K562 (cell line): ENCODE data around the gene DLK2. TPM values are rescaled to one million over a fixed set of nuclear protein-coding genes. Genes with fewer than 3 reads are reported as not detected.

Experiments used
- DIDO1 ChIP-seq: fragments of 450-650 bp; IDR thresholded peaks from 2 replicates; pipeline ENCODE4 v1.6.1; 2016; ENCODE audit warnings: low read depth, missing biosample characterization, missing genetic modification characterization
- FOXK2 ChIP-seq, 2 experiments: fragments of 450-650 bp; IDR thresholded peaks in 1 of 2; conservative IDR thresholded peaks in 1 of 2; 2 replicates each; pipeline ENCODE4 v1.6.1; 2016; ENCODE audit warnings: low read depth in 2 of 2, mild to moderate bottlenecking in 1 of 2
- IFI16 ChIP-seq: fragments of 250-450 bp; sonication (Bioruptor Pico); IDR thresholded peaks from 2 replicates; pipeline ENCODE4 v2.1.2; 2022; ENCODE audit warnings: mild to moderate bottlenecking, inconsistent platforms
- IRF2 ChIP-seq: sonication (generic); formaldehyde crosslinking; IDR thresholded peaks from 2 replicates; pipeline ENCODE4 v1.8.1; 2022; ENCODE audit warnings: mild to moderate bottlenecking, missing genetic modification reagents
- KAT2B ChIP-seq: IDR thresholded peaks from one replicate; pipeline ENCODE4 v1.6.1; 2012; ENCODE audit warnings: low read depth, mild to moderate bottlenecking, control low read depth, inconsistent platforms, low read length, moderate library complexity
- MCM2 ChIP-seq: fragments of 450-650 bp; IDR thresholded peaks from 2 replicates; pipeline ENCODE4 v1.6.1; 2017; ENCODE audit warnings: low read depth, mild to moderate bottlenecking
- POLR3A ChIP-seq: IDR thresholded peaks from 2 replicates; pipeline ENCODE4 v1.6.1; 2011; ENCODE audit warnings: borderline replicate concordance, mild to moderate bottlenecking, moderate library complexity; ENCODE audit not compliant: insufficient read length, insufficient read depth; ENCODE audit errors: extremely low read depth
- SMARCA4 ChIP-seq: fragments of 450-650 bp; IDR thresholded peaks from 2 replicates; pipeline ENCODE4 v1.6.1; 2016
- SMC3 ChIP-seq: conservative IDR thresholded peaks from 2 replicates; pipeline ENCODE4 v1.6.1; 2011; ENCODE audit warnings: low read depth, low read length, improper control_type of control experiment; ENCODE audit not compliant: insufficient read depth
- ZC3H8 ChIP-seq: fragments of 450-650 bp; IDR thresholded peaks from 2 replicates; pipeline ENCODE4 v1.6.1; 2017
- ZNF217 ChIP-seq: sonication (generic); formaldehyde crosslinking; IDR thresholded peaks from 2 replicates; pipeline ENCODE4 v1.8.0; 2022; ENCODE audit warnings: mild to moderate bottlenecking, missing genetic modification reagents
- ZNF436 ChIP-seq: fragments of 250-450, 450-650 bp; sonication (Bioruptor Pico); formaldehyde crosslinking; IDR thresholded peaks from 2 replicates; pipeline ENCODE4 v1.7.0; 2020; ENCODE audit warnings: mild to moderate bottlenecking
- ZNF586 ChIP-seq: fragments of 450-650 bp; formaldehyde crosslinking; conservative IDR thresholded peaks from 2 replicates; pipeline ENCODE4 v1.4.0; 2020; ENCODE audit warnings: mild to moderate bottlenecking, moderate library complexity
- ZNF695 ChIP-seq: fragments of 450-650 bp; formaldehyde crosslinking; IDR thresholded peaks from 2 replicates; pipeline ENCODE4 v1.4.0; 2020; ENCODE audit warnings: mild to moderate bottlenecking, moderate library complexity
- polyA plus RNA-seq, 8 experiments: library from polyadenylated mRNA; depleted of rRNA in 4 of 8; stranded (reverse) in 5 of 8; unstranded in 3 of 8; fragments of >200 nt; fragmentation: Nextera tagmentation in 2 of 8; fragmentation: Illumina TruSeq in 1 of 8; extraction: Ambion mirVana in 2 of 8; extraction: Trizol in 1 of 8; gene quantifications; 2 replicates each; pipeline versions ENCODE4 v1.2.1 to v1.2.3, GENCODE V29; 2011 to 2014; ENCODE audit warnings: inconsistent platforms in 1 of 8, missing spikeins in 1 of 8
- total RNA-seq, 7 experiments: library from RNA; depleted of rRNA in 6 of 7; stranded (reverse); fragments of >200 nt in 6 of 7; fragmentation: Illumina TruSeq in 2 of 7; extraction: Trizol in 2 of 7; gene quantifications; 2 replicates each; pipeline versions ENCODE4 v1.2.1 to v1.2.3, GENCODE V29; 2011 to 2021; ENCODE audit warnings: low replicate concordance in 1 of 7
- TF ChIP-seq, protein P1 (sequence below): fragments of 250-450 bp; sonication (Bioruptor Pico); IDR thresholded peaks from 2 replicates; pipeline ENCODE4 v1.4.0; 2020; ENCODE audit warnings: mild to moderate bottlenecking
- TF ChIP-seq, protein P2 (sequence below): IDR thresholded peaks from 2 replicates; pipeline ENCODE4 v1.6.1; 2011; ENCODE audit warnings: borderline replicate concordance, low read depth, mild to moderate bottlenecking, moderate library complexity, low read length; ENCODE audit not compliant: insufficient read depth, poor library complexity, severe bottlenecking
- TF ChIP-seq, protein P3 (sequence below): fragments of 250-450 bp; sonication (Bioruptor Pico); IDR thresholded peaks from 2 replicates; pipeline ENCODE4 v1.8.0; 2021; ENCODE audit warnings: mild to moderate bottlenecking, moderate library complexity
- TF ChIP-seq, protein P4 (sequence below): sonication (generic); formaldehyde crosslinking; IDR thresholded peaks from 2 replicates; pipeline ENCODE4 v1.5.0; 2020; ENCODE audit warnings: missing genetic modification reagents
- TF ChIP-seq, protein P5 (sequence below): sonication (generic); formaldehyde crosslinking; IDR thresholded peaks from 2 replicates; pipeline ENCODE4 v1.8.0; 2022; ENCODE audit warnings: missing genetic modification reagents, mild to moderate bottlenecking, borderline replicate concordance
- TF ChIP-seq, protein P6 (sequence below): sonication (generic); formaldehyde crosslinking; IDR thresholded peaks from 2 replicates; pipeline ENCODE4 v1.8.1; 2023; ENCODE audit warnings: mild to moderate bottlenecking, missing genetic modification reagents

Gene DLK2
- total and polyA plus RNA-seq, 9 of the 15 experiments (the other 6 are each of a cell fraction or from before 2014, with no cell fraction given), result 0.11 to 0.53 (median 0.29) TPM; not detected in 3

DNA sequence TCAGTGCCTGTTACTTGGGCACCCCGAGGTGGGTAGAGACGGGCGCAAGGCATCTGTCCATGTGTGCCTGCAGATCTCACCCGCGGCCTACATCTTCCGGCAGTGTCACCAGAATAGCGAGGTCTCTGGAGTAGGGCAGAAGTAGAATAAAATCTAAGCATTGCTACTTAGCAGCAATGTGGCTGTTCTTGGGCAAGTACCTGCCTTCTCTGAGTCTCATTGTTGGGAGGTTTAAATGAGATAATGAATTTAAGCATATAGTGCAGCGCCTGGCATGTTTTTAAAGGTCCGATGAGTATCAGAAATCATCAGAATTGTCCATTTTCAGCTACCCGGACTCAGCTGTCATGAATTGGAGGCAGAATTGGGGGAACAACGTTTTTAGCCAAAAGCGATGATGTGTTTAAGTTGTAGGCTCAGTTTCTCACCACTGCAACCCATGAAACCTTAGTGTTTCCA, 27.2 kb downstream of the DLK2 start (continued):
- no peak for TF ChIP-seq POLR3A
- TF ChIP-seq SMC3, result no peak
- TF ChIP-seq ZNF586, result no peak
- TF ChIP-seq ZNF217 (CRISPR knock-in tag), result no peak
- no peak for TF ChIP-seq DIDO1
- no peak for TF ChIP-seq SMARCA4
- TF ChIP-seq, protein P1, sequence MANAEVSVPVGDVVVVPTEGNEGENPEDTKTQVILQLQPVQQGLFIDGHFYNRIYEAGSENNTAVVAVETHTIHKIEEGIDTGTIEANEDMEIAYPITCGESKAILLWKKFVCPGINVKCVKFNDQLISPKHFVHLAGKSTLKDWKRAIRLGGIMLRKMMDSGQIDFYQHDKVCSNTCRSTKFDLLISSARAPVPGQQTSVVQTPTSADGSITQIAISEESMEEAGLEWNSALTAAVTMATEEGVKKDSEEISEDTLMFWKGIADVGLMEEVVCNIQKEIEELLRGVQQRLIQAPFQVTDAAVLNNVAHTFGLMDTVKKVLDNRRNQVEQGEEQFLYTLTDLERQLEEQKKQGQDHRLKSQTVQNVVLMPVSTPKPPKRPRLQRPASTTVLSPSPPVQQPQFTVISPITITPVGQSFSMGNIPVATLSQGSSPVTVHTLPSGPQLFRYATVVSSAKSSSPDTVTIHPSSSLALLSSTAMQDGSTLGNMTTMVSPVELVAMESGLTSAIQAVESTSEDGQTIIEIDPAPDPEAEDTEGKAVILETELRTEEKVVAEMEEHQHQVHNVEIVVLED, result no peak
- TF ChIP-seq ZNF436 (CRISPR knock-in tag), result no peak
- no peak for TF ChIP-seq FOXK2 (conservative IDR thresholded peaks at IDR 0.05 in 1 of 2, IDR thresholded peaks at IDR 0.05 in 1 of 2; ENCODE audit: low read depth in 2 of 2)
- TF ChIP-seq ZC3H8, result no peak
- no peak for TF ChIP-seq ZNF695
- TF ChIP-seq, protein P2, sequence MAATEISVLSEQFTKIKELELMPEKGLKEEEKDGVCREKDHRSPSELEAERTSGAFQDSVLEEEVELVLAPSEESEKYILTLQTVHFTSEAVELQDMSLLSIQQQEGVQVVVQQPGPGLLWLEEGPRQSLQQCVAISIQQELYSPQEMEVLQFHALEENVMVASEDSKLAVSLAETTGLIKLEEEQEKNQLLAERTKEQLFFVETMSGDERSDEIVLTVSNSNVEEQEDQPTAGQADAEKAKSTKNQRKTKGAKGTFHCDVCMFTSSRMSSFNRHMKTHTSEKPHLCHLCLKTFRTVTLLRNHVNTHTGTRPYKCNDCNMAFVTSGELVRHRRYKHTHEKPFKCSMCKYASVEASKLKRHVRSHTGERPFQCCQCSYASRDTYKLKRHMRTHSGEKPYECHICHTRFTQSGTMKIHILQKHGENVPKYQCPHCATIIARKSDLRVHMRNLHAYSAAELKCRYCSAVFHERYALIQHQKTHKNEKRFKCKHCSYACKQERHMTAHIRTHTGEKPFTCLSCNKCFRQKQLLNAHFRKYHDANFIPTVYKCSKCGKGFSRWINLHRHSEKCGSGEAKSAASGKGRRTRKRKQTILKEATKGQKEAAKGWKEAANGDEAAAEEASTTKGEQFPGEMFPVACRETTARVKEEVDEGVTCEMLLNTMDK, result no peak
- TF ChIP-seq, protein P3, sequence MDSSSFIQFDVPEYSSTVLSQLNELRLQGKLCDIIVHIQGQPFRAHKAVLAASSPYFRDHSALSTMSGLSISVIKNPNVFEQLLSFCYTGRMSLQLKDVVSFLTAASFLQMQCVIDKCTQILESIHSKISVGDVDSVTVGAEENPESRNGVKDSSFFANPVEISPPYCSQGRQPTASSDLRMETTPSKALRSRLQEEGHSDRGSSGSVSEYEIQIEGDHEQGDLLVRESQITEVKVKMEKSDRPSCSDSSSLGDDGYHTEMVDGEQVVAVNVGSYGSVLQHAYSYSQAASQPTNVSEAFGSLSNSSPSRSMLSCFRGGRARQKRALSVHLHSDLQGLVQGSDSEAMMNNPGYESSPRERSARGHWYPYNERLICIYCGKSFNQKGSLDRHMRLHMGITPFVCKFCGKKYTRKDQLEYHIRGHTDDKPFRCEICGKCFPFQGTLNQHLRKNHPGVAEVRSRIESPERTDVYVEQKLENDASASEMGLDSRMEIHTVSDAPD (CRISPR knock-in tag), result no peak
- TF ChIP-seq, protein P4, sequence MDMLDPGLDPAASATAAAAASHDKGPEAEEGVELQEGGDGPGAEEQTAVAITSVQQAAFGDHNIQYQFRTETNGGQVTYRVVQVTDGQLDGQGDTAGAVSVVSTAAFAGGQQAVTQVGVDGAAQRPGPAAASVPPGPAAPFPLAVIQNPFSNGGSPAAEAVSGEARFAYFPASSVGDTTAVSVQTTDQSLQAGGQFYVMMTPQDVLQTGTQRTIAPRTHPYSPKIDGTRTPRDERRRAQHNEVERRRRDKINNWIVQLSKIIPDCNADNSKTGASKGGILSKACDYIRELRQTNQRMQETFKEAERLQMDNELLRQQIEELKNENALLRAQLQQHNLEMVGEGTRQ (CRISPR knock-in tag), result no peak
- no peak for TF ChIP-seq MCM2
- no peak for TF ChIP-seq IRF2 (CRISPR knock-in tag)
- no peak for TF ChIP-seq KAT2B
- TF ChIP-seq IFI16 (CRISPR knock-in tag), result no peak
- TF ChIP-seq, protein P5, sequence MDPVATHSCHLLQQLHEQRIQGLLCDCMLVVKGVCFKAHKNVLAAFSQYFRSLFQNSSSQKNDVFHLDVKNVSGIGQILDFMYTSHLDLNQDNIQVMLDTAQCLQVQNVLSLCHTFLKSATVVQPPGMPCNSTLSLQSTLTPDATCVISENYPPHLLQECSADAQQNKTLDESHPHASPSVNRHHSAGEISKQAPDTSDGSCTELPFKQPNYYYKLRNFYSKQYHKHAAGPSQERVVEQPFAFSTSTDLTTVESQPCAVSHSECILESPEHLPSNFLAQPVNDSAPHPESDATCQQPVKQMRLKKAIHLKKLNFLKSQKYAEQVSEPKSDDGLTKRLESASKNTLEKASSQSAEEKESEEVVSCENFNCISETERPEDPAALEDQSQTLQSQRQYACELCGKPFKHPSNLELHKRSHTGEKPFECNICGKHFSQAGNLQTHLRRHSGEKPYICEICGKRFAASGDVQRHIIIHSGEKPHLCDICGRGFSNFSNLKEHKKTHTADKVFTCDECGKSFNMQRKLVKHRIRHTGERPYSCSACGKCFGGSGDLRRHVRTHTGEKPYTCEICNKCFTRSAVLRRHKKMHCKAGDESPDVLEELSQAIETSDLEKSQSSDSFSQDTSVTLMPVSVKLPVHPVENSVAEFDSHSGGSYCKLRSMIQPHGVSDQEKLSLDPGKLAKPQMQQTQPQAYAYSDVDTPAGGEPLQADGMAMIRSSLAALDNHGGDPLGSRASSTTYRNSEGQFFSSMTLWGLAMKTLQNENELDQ (CRISPR knock-in tag), result no peak
- TF ChIP-seq, protein P6, sequence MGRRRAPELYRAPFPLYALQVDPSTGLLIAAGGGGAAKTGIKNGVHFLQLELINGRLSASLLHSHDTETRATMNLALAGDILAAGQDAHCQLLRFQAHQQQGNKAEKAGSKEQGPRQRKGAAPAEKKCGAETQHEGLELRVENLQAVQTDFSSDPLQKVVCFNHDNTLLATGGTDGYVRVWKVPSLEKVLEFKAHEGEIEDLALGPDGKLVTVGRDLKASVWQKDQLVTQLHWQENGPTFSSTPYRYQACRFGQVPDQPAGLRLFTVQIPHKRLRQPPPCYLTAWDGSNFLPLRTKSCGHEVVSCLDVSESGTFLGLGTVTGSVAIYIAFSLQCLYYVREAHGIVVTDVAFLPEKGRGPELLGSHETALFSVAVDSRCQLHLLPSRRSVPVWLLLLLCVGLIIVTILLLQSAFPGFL (CRISPR knock-in tag), result no peak
